Glomerular visceral epithelial cell (primary cell): ENCODE results near the gene FNTB.

Experiments
- DNase-seq: peaks from one replicate; pipeline ENCODE4 v3.0.0-alpha.2; 2016; ENCODE audit errors: extremely low spot score

FNTB gene

GRCh38 chr14:65045709-65046108, 59.0 kb downstream of the FNTB start:
- DNase-seq, result no peak

GRCh38 chr14:65052832-65053231, 66.1 kb downstream of the FNTB start:
- no peak for DNase-seq

GRCh38 chr14:65053466-65053865, 66.8 kb downstream of the FNTB start:
- DNase-seq, result no peak

GRCh38 chr14:65054471-65055085, 67.9 kb downstream of the FNTB start:
- no peak for DNase-seq

- no peak for DNase-seq
Measured at GRCh38 chr14:65057695-65058094, 71.0 kb downstream of the FNTB start.

- peak; percentile 8 for DNase-seq
Measured at GRCh38 chr14:65062096-65063075, 75.7 kb downstream of the FNTB start.

- DNase-seq, result no peak
Measured at GRCh38 chr14:65065719-65066118, 79.0 kb downstream of the FNTB start.

GRCh38 chr14:65069874-65070413, 83.2 kb downstream of the FNTB start:
- DNase-seq, result no peak

GRCh38 chr14:65070471-65070976, 83.8 kb downstream of the FNTB start:
- peak; percentile 21 for DNase-seq

GRCh38 chr14:65071544-65071943, 84.8 kb downstream of the FNTB start:
- DNase-seq, result no peak

GRCh38 chr14:65072256-65072655, 85.6 kb downstream of the FNTB start:
- no peak for DNase-seq

- DNase-seq, result no peak
Measured at GRCh38 chr14:65072937-65073336, 86.2 kb downstream of the FNTB start.

GRCh38 chr14:65073605-65074201, 87.0 kb downstream of the FNTB start:
- DNase-seq, result no peak

- no peak for DNase-seq
Measured at GRCh38 chr14:65074449-65075150, 87.9 kb downstream of the FNTB start.

- no peak for DNase-seq
Measured at GRCh38 chr14:65075628-65076325, 89.1 kb downstream of the FNTB start.

- no peak for DNase-seq
Measured at GRCh38 chr14:65077318-65077717, 90.6 kb downstream of the FNTB start.

- DNase-seq, result no peak
Measured at GRCh38 chr14:65079201-65079600, 92.5 kb downstream of the FNTB start.

GRCh38 chr14:65079768-65080167, 93.1 kb downstream of the FNTB start:
- DNase-seq, result no peak

GRCh38 chr14:65080960-65081747, 94.5 kb downstream of the FNTB start:
- peak; percentile 21 for DNase-seq

- no peak for DNase-seq
Measured at GRCh38 chr14:65082930-65083329, 96.2 kb downstream of the FNTB start.
